ENCODE measurements around the gene SMARCAD1.

Gene SMARCAD1

DNA sequence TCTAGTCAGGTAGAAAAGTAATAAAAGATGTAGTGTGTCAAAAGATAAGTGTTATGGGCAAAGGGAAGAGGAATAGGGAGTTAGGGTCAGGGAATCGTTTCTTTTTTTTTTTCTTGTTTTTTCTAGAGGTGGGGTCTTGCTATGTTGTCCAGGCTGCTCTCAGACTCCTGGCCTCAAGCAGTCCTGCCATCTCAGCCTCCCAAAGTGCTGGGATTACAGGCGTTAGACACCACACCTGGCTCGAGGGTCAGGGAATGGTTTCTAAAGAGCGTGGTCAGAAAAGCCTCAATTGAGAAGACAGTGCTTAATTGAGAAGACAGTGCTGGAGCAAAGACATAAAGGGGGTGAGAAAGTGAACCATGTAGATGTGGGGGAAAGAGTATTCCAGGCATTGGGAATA lies 19.1 kb downstream of the SMARCAD1 start:
- H3K4me3 ChIP-seq (ENCODE audit: low read depth, low read length), result no peak overlapping the region
- TF ChIP-seq, protein P1, sequence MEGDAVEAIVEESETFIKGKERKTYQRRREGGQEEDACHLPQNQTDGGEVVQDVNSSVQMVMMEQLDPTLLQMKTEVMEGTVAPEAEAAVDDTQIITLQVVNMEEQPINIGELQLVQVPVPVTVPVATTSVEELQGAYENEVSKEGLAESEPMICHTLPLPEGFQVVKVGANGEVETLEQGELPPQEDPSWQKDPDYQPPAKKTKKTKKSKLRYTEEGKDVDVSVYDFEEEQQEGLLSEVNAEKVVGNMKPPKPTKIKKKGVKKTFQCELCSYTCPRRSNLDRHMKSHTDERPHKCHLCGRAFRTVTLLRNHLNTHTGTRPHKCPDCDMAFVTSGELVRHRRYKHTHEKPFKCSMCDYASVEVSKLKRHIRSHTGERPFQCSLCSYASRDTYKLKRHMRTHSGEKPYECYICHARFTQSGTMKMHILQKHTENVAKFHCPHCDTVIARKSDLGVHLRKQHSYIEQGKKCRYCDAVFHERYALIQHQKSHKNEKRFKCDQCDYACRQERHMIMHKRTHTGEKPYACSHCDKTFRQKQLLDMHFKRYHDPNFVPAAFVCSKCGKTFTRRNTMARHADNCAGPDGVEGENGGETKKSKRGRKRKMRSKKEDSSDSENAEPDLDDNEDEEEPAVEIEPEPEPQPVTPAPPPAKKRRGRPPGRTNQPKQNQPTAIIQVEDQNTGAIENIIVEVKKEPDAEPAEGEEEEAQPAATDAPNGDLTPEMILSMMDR (IDR thresholded peaks at IDR 0.05; ENCODE audit: borderline replicate concordance, insufficient read depth, low read depth, low read length), result no peak

DNA sequence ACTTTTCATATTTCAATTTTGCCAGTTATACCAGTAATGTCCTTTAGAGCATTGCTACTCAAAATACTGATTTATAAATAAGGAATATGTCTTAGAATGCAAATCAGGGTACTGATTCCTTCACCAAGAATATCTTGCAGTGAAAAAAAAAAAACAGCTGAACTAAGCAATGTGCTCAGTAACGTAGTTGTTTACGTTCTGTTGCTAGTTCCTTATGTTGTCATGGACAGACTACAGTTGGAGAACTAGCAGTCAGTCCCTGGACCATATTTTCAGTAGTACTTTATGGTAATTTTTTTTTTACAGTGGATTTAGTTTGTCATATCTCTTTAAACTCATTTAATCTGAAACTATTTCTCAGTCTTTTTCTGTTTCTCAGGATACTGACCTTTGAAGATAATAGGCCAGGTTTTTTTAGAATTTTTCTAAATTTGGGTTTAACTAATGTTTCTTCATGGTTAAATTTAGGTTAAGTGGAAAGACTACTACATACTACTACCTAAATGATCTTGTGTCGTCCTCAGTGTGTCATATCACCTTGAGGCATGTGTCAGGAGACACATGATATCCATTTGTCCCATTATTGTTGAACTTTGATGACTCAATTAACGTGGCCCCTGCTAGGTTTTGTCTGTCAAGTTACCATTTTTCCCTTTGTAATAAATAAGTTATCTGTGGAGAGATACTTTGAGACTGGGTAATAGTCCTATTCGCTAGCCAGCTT lies 21.0 kb downstream of the SMARCAD1 start:
- TF ChIP-seq, protein P1 (IDR thresholded peaks at IDR 0.05; ENCODE audit: borderline replicate concordance, insufficient read depth, low read depth, low read length), result no peak
- no peak overlapping the region for H3K4me3 ChIP-seq (ENCODE audit: low read depth, low read length)

DNA sequence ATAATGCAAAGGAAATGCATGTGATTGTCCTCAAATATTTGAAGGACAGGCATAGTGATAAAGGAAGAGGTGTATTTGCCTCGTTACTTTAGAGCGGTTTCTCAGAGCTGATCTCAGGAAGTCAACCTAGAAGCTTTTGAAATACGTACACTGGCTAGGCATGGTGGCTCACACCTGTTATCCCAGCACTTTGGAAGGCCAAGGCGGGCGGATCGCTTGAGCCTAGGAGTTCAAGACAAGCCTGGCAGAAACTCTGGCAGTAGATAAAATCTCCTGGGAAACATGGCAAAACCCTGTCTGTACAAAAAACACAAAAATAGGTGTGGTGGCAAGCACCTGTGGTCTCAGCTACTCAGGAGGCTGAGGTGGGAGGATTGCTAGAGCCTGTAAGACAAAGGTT lies 24.9 kb downstream of the SMARCAD1 start:
- TF ChIP-seq, protein P1 (IDR thresholded peaks at IDR 0.05; ENCODE audit: borderline replicate concordance, insufficient read depth, low read depth, low read length), result no peak
- H3K4me3 ChIP-seq (ENCODE audit: low read depth, low read length), result no peak overlapping the region

DNA sequence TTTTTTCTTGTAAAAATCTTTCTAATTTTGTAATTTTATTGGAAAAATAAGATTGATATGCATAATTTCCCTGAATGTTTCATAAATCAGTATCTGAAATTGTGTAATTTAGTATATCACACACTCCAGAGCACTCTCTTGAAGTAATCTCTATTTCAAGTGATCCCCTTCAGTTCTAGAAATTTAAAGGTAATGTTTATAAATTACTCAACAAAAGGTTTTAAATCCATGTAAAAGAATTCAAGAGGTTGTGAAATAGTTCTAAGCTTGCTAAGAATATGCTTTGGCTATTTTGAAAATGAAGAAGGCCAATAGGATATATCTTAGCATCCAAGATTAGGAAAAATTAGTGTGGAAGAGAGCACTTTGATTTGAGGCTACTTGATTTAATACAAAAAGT lies 28.2 kb downstream of the SMARCAD1 start:
- TF ChIP-seq, protein P1 (IDR thresholded peaks at IDR 0.05; ENCODE audit: borderline replicate concordance, insufficient read depth, low read depth, low read length), result no peak
- no peak overlapping the region for H3K4me3 ChIP-seq (ENCODE audit: low read depth, low read length)

DNA sequence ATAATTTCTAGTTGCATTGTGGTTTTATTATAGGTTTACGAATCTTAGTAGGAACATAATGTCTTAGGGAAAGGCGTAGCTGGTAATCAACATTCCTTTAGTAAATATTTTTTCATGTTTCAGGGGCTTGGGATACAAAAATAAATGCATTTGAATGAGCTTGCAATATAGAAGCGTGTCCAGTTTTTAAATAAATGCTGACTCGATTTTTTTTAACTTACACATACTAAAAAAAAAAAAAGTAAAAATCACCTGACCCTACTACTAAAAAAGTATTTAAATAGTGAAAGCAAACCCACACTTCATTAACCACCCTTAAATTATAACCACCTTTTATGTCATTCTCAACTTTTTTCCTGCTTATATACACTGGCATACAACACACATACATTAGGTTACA lies 29.6 kb downstream of the SMARCAD1 start:
- no peak overlapping the region for H3K4me3 ChIP-seq (ENCODE audit: low read depth, low read length)
- TF ChIP-seq, protein P1 (IDR thresholded peaks at IDR 0.05; ENCODE audit: borderline replicate concordance, insufficient read depth, low read depth, low read length), result no peak

DNA sequence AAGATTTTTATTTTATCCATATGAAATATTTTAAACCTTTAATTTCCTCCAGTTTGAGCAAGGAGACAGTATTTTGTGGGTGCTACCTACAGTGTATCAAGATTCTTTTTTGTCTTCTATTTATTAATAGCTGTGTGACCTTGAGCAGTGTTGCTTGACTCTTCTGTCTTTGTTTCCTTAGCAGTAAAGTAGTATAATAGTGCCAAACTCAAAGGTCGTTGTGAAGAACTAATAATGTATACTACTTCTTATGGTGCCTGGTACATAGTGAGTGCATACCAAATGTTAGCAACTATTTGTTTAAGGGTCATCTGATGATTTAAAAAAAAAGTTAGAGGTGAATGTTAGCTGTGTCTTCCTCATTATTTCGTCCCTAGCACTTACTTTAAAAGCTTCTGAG lies 30.5 kb downstream of the SMARCAD1 start:
- TF ChIP-seq, protein P1 (IDR thresholded peaks at IDR 0.05; ENCODE audit: borderline replicate concordance, insufficient read depth, low read depth, low read length), result no peak
- H3K4me3 ChIP-seq (ENCODE audit: low read depth, low read length), result no peak overlapping the region

DNA sequence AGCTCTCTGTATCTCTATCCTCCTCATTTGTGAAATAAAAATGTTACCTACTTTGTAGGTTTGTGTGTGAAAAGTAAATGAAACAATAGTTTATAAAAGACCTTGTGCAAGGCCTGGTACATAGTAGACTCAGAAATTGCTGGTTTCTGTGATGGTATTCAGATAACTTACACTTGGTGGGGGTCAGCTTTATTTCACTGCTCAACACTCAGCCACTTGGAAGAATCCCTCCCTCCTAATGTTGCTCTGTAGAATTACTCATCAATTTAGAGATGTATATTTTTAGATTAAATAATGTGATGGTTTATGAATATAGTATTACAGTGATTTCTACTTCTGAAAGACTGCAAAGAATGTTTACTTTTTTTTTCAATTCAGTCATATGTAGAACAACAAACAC lies 32.7 kb downstream of the SMARCAD1 start:
- TF ChIP-seq, protein P1 (IDR thresholded peaks at IDR 0.05; ENCODE audit: borderline replicate concordance, insufficient read depth, low read depth, low read length), result no peak
- no peak overlapping the region for H3K4me3 ChIP-seq (ENCODE audit: low read depth, low read length)
